Neural cell (in vitro differentiated cells): Measurements from ENCODE around the gene PTPRD.

ENCODE experiments used
- CTCF ChIP-seq: fragments of 450-650 bp; IDR thresholded peaks from 2 replicates; pipeline ENCODE4 v1.5.1; 2014; ENCODE audit warnings: antibody characterized with exemption, mild to moderate bottlenecking, moderate library complexity; ENCODE audit not compliant: poor library complexity, severe bottlenecking
- EP300 ChIP-seq: fragments of 450-650 bp; conservative IDR thresholded peaks from 2 replicates; pipeline ENCODE4 v1.6.1; 2014; ENCODE audit warnings: antibody characterized with exemption, mild to moderate bottlenecking, moderate library complexity; ENCODE audit not compliant: poor library complexity, severe bottlenecking
- EZH2 ChIP-seq: fragments of 200-600, 300-800 bp; shearing (Covaris generic), sonication (generic); IDR thresholded peaks from 2 replicates; pipeline ENCODE4 v1.6.1; 2014; ENCODE audit warnings: antibody characterized with exemption, low read length, borderline replicate concordance, mild to moderate bottlenecking; ENCODE audit not compliant: insufficient read depth, poor library complexity, severe bottlenecking
- MXI1 ChIP-seq: fragments of 450-650 bp; conservative IDR thresholded peaks from 2 replicates; pipeline ENCODE4 v1.6.1; 2014; ENCODE audit warnings: antibody characterized with exemption, mild to moderate bottlenecking; ENCODE audit not compliant: poor library complexity, severe bottlenecking
- POLR2AphosphoS5 ChIP-seq: IDR thresholded peaks from 2 replicates; pipeline ENCODE4 v1.6.1; 2012
- TF ChIP-seq, protein P1 (sequence below): IDR thresholded peaks from 2 replicates; pipeline ENCODE4 v1.6.1; 2012; ENCODE audit warnings: borderline replicate concordance

DNA sequence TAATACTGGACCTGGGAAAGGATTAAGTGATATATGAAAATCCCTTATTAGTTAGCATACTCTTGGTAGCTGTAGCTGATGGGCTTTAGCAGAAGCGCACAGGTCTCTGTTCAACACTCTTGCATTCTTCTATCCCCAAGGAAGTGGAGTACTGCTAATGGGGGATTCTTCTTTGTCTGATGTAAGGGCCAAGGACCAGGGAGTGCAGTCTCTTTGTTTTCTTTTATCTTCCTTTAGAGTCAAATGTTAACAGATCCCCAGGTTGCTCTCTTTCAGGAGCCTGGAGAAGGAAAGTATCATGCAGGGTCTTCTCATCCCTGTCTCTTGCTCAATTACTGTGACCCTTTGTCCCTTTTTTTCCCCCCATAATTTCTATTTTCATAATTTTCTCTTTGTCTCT, 1666.3 kb downstream of the PTPRD start:
- TF ChIP-seq CTCF (no peak), EP300 (no peak), POLR2AphosphoS5 (no peak), EZH2 (no peak), MXI1 (no peak)
- TF ChIP-seq, protein P1, sequence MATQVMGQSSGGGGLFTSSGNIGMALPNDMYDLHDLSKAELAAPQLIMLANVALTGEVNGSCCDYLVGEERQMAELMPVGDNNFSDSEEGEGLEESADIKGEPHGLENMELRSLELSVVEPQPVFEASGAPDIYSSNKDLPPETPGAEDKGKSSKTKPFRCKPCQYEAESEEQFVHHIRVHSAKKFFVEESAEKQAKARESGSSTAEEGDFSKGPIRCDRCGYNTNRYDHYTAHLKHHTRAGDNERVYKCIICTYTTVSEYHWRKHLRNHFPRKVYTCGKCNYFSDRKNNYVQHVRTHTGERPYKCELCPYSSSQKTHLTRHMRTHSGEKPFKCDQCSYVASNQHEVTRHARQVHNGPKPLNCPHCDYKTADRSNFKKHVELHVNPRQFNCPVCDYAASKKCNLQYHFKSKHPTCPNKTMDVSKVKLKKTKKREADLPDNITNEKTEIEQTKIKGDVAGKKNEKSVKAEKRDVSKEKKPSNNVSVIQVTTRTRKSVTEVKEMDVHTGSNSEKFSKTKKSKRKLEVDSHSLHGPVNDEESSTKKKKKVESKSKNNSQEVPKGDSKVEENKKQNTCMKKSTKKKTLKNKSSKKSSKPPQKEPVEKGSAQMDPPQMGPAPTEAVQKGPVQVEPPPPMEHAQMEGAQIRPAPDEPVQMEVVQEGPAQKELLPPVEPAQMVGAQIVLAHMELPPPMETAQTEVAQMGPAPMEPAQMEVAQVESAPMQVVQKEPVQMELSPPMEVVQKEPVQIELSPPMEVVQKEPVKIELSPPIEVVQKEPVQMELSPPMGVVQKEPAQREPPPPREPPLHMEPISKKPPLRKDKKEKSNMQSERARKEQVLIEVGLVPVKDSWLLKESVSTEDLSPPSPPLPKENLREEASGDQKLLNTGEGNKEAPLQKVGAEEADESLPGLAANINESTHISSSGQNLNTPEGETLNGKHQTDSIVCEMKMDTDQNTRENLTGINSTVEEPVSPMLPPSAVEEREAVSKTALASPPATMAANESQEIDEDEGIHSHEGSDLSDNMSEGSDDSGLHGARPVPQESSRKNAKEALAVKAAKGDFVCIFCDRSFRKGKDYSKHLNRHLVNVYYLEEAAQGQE, result no peak
